CD4-positive, alpha-beta T cell (primary cell): ENCODE measurements around the gene TGM5. TPM values are rescaled to one million over a fixed set of nuclear protein-coding genes. Genes with fewer than 3 reads are reported as not detected.

Experiments
- ATAC-seq: fragments of 200-7000 bp; cut with Tn5 transposase; one replicate; pipeline ENCODE4 v1.10.0; 2022; ENCODE audit warnings: mild to moderate bottlenecking; ENCODE audit not compliant: poor library complexity
- CTCF ChIA-PET: fragments of 350-600 bp; sonication (Branson Sonifier 250); formaldehyde crosslinking; loops from one replicate; lab custom pipeline; 2021; ENCODE audit warnings: antibody characterized with exemption, inconsistent platforms; lab: Charles Lee
- POLR2A ChIA-PET: fragments of 350-600 bp; sonication (Branson Sonifier 250); formaldehyde crosslinking; loops from one replicate; lab custom pipeline; 2021; ENCODE audit warnings: antibody characterized with exemption, inconsistent platforms; lab: Charles Lee
- DNase-seq, 14 experiments: peaks; one replicate each; pipeline ENCODE4 v3.0.0-alpha.2; 2013 to 2020; ENCODE audit warnings: mixed read lengths in 2 of 14
- H3K27ac ChIP-seq, 2 donors: one replicate each; pipeline versions ENCODE4 v1.5.1 to v1.7.0; 2013; ENCODE audit warnings: low read length in 2 of 2, low read depth in 1 of 2, mild to moderate bottlenecking in 1 of 2
- H3K27me3 ChIP-seq, 2 experiments: 1 replicate in 1 of 2; 2 replicates in 1 of 2; pipeline versions ENCODE4 v1.6.1 to v1.7.0; 2013; ENCODE audit warnings: low read length in 2 of 2, control low read depth in 1 of 2, mild to moderate bottlenecking in 1 of 2, moderate library complexity in 1 of 2; ENCODE audit not compliant: insufficient read depth in 2 of 2, control insufficient read depth in 1 of 2
- H3K36me3 ChIP-seq: one replicate; pipeline ENCODE4 v1.6.1; 2013; ENCODE audit warnings: low read length, control low read depth; ENCODE audit not compliant: insufficient read depth
- H3K4me1 ChIP-seq: one replicate; pipeline ENCODE4 v1.6.1; 2013; ENCODE audit warnings: low read length, control low read depth; ENCODE audit not compliant: insufficient read depth
- H3K4me3 ChIP-seq: one replicate; pipeline ENCODE4 v1.5.1; 2013; ENCODE audit warnings: mild to moderate bottlenecking, low read length, moderate library complexity
- H3K9me3 ChIP-seq, 2 experiments: 1 replicate in 1 of 2; 2 replicates in 1 of 2; pipeline versions ENCODE4 v1.6.1 to v1.7.0; 2013; ENCODE audit warnings: low read length in 2 of 2, mild to moderate bottlenecking in 2 of 2, control low read depth in 1 of 2, moderate library complexity in 1 of 2; ENCODE audit not compliant: control insufficient read depth in 1 of 2, insufficient read depth in 1 of 2
- H3K27ac Mint-ChIP-seq: one replicate; pipeline ENCODE4 v1.8.0; 2020; ENCODE audit warnings: mixed read lengths
- H3K27me3 Mint-ChIP-seq: one replicate; pipeline ENCODE4 v1.8.0; 2021; ENCODE audit warnings: mixed read lengths
- H3K36me3 Mint-ChIP-seq: one replicate; pipeline ENCODE4 v1.8.0; 2021; ENCODE audit warnings: low read depth, mixed read lengths
- H3K4me1 Mint-ChIP-seq: one replicate; pipeline ENCODE4 v1.8.0; 2021; ENCODE audit warnings: low read depth, mixed read lengths
- H3K4me3 Mint-ChIP-seq: one replicate; pipeline ENCODE4 v1.8.0; 2020; ENCODE audit warnings: mild to moderate bottlenecking, mixed read lengths
- H3K9me3 Mint-ChIP-seq: one replicate; pipeline ENCODE4 v1.8.0; 2020; ENCODE audit warnings: mixed read lengths
- CTCF ChIP-seq: fragments of 200-600 bp; IDR thresholded peaks from one replicate; pipeline ENCODE4 v1.8.0; 2022; ENCODE audit warnings: antibody characterized with exemption, mild to moderate bottlenecking
- intact Hi-C, 2 experiments: fragments of 100-400 bp; cut with DNase I in 1 of 2; cut with micrococcal nuclease in 1 of 2; formaldehyde crosslinking; loops; one replicate each; pipeline versions ENCODE4 v1.15.1 to v1.9.0; 2023 to 2025; cut with DNase I, micrococcal nuclease
- total RNA-seq, 174 experiments: library from RNA in 2 of 174; stranded (reverse) in 2 of 174; gene quantifications; one replicate each; pipeline ENCODE4 v1.2.3 and lab custom pipeline; 2021 to 2026

The TGM5 gene
- total RNA-seq, 2 experiments from 2014 or later = not detected

GRCh38 chr15:43210807-43211206 is 55.9 kb downstream of the TGM5 start:
- Histone ChIP-seq H3K4me3 (no peak overlapping the region), H3K4me1 (no peaks in the 10 kb centered on the region), H3K27me3 (peaks cover 3 to 13% of the 10 kb centered on the region in 2 experiments), H3K9me3 (no peaks in the 10 kb centered on the region), H3K27ac (no peak overlapping the region), H3K36me3 (no peaks in the 10 kb centered on the region)
- TF ChIP-seq CTCF = no peak
- ChIA-PET POLR2A (no interaction called here), CTCF (interaction anchor here (0.6 kb wide), 1 partner anchor 146 kb away, joined by 3 read pairs; no protein-coding TSS in a partner anchor)
- H3K4me3 Mint-ChIP-seq = no peak overlapping the region
- ATAC-seq = no peak
- no peak for DNase-seq
- peaks cover 10% of the 10 kb centered on the region for H3K27me3 Mint-ChIP-seq
- no peaks in the 10 kb centered on the region for H3K9me3 Mint-ChIP-seq
- no peaks in the 10 kb centered on the region for H3K36me3 Mint-ChIP-seq
- no peak overlapping the region for H3K27ac Mint-ChIP-seq
- H3K4me1 Mint-ChIP-seq = no peaks in the 10 kb centered on the region
- intact Hi-C loops = no loop called here

GRCh38 chr15:43210172-43210745 is 56.5 kb downstream of the TGM5 start:
- H3K4me3 Mint-ChIP-seq = no peak overlapping the region

GRCh38 chr15:43209059-43209824 is 57.5 kb downstream of the TGM5 start:
- H3K27ac ChIP-seq = no peak overlapping the region
- peaks cover 1% of the 10 kb centered on the region for H3K4me1 ChIP-seq
- ChIA-PET POLR2A (no interaction called here), CTCF (no interaction called here)
- no peak overlapping the region for H3K27ac Mint-ChIP-seq
- intact Hi-C loops = no loop called here
- no peaks in the 10 kb centered on the region for H3K9me3 Mint-ChIP-seq
- no peaks in the 10 kb centered on the region for H3K9me3 ChIP-seq
- peaks cover 10% of the 10 kb centered on the region for H3K27me3 Mint-ChIP-seq
- peaks cover 3 to 13% of the 10 kb centered on the region in 2 experiments for H3K27me3 ChIP-seq
- no peaks in the 10 kb centered on the region for H3K36me3 Mint-ChIP-seq
- DNase-seq (no peak), ATAC-seq (no peak)
- TF ChIP-seq CTCF = no peak
- H3K36me3 ChIP-seq = no peaks in the 10 kb centered on the region
- no peak overlapping the region for H3K4me3 ChIP-seq
- H3K4me1 Mint-ChIP-seq = peaks cover 4% of the 10 kb centered on the region
- H3K4me3 Mint-ChIP-seq = no peak overlapping the region

More at GRCh38 chr15:43210172-43210745, 56.5 kb downstream of the TGM5 start:
- Histone ChIP-seq H3K36me3 (no peaks in the 10 kb centered on the region), H3K4me1 (no peaks in the 10 kb centered on the region), H3K27ac (no peak overlapping the region), H3K9me3 (no peaks in the 10 kb centered on the region), H3K4me3 (no peak overlapping the region), H3K27me3 (peaks cover 3 to 13% of the 10 kb centered on the region in 2 experiments)
- no peaks in the 10 kb centered on the region for H3K36me3 Mint-ChIP-seq
- ChIA-PET CTCF (interaction anchor here (0.6 kb wide), 1 partner anchor 146 kb away, joined by 3 read pairs; no protein-coding TSS in a partner anchor), POLR2A (no interaction called here)
- H3K27me3 Mint-ChIP-seq = peaks cover 10% of the 10 kb centered on the region
- no peaks in the 10 kb centered on the region for H3K4me1 Mint-ChIP-seq
- DNase-seq (no peak), ATAC-seq (no peak)
- no peaks in the 10 kb centered on the region for H3K9me3 Mint-ChIP-seq
- no peak for TF ChIP-seq CTCF
- H3K27ac Mint-ChIP-seq = no peak overlapping the region
- intact Hi-C loops = no loop called here
